Endothelial cell of umbilical vein (primary cell): Measurements from ENCODE around the gene TAB3. TPM values are rescaled to one million over a fixed set of nuclear protein-coding genes. Genes with fewer than 3 reads are reported as not detected.

Experiments
- BruUV-seq: library from RNA; stranded (reverse); fragments of 400-500 nt; replicated peaks from 2 replicates; lab custom pipeline; 2021; lab: Mats Ljungman, UMichigan
- CTCF ChIA-PET: fragments of 300-600, 350-600 bp; sonication (Branson Sonifier 250); formaldehyde crosslinking; loops from one replicate; lab custom pipeline; 2021; ENCODE audit warnings: antibody characterized with exemption, inconsistent platforms; lab: Charles Lee
- POLR2A ChIA-PET: fragments of 300-600, 350-600 bp; sonication (Branson Sonifier 250); formaldehyde crosslinking; loops from one replicate; lab custom pipeline; 2021; ENCODE audit warnings: antibody characterized with exemption, inconsistent platforms; lab: Charles Lee
- DNase-seq: peaks from one replicate; pipeline ENCODE4 v3.0.0-alpha.2; 2011; ENCODE audit warnings: low read depth, low spot score
- FAIRE-seq: peaks from 2 replicates; lab custom pipeline; 2011; peaks lifted over from hg19 to GRCh38; lab: Jason Lieb, UNC
- H2AFZ ChIP-seq: 2 replicates; pipeline ENCODE4 v1.6.0; 2012; ENCODE audit warnings: low read depth, low read length, control low read depth, inconsistent platforms
- H3K27ac ChIP-seq: 2 replicates; pipeline ENCODE4 v1.5.1; 2011; ENCODE audit warnings: low read depth, mild to moderate bottlenecking, control low read depth, low read length, moderate library complexity; ENCODE audit not compliant: insufficient read depth
- H3K27me3 ChIP-seq, 2 experiments: 2 replicates each; pipeline versions ENCODE4 v1.6.0 to v1.6.1; 2011; ENCODE audit warnings: low read length in 2 of 2, mixed read lengths in 1 of 2; ENCODE audit not compliant: control insufficient read depth in 2 of 2, insufficient read depth in 2 of 2
- H3K36me3 ChIP-seq, 2 experiments: 2 replicates in 1 of 2; 3 replicates in 1 of 2; pipeline ENCODE4 v1.5.1; 2011; ENCODE audit warnings: low read length in 2 of 2, mild to moderate bottlenecking in 1 of 2, moderate library complexity in 1 of 2; ENCODE audit not compliant: control insufficient read depth in 2 of 2, insufficient read depth in 2 of 2; ENCODE audit errors: extremely low read depth in 1 of 2
- H3K4me1 ChIP-seq: 3 replicates; pipeline ENCODE4 v1.5.1; 2011; ENCODE audit warnings: mild to moderate bottlenecking, low read length; ENCODE audit not compliant: control insufficient read depth, insufficient read depth; ENCODE audit errors: extremely low read depth
- H3K4me2 ChIP-seq: 2 replicates; pipeline ENCODE4 v1.6.1; 2011; ENCODE audit warnings: low read length, control low read depth, mixed read lengths; ENCODE audit not compliant: insufficient read depth
- H3K4me3 ChIP-seq, 3 experiments: fragments of 200-600 bp in 1 of 3; sonication (generic), shearing (Covaris generic) in 1 of 3; replicated peaks in 1 of 3; 2 replicates each; pipeline ENCODE4 v1.5.1; 2011 to 2016; ENCODE audit warnings: control low read depth in 3 of 3, low read length in 3 of 3, mild to moderate bottlenecking in 2 of 3, inconsistent platforms in 1 of 3, low read depth in 1 of 3, moderate library complexity in 1 of 3; ENCODE audit not compliant: insufficient read depth in 1 of 3
- H3K79me2 ChIP-seq: 2 replicates; pipeline ENCODE4 v1.6.0; 2012; ENCODE audit warnings: low read length, inconsistent platforms; ENCODE audit not compliant: control insufficient read depth, insufficient read depth
- H3K9ac ChIP-seq: replicated peaks from 2 replicates; pipeline ENCODE3; 2011; ENCODE audit warnings: low read length, control low read depth; ENCODE audit not compliant: insufficient read depth; ENCODE audit errors: extremely low read depth
- H3K9me1 ChIP-seq: replicated peaks from 3 replicates; pipeline ENCODE4 v1.6.0; 2011; ENCODE audit warnings: mild to moderate bottlenecking, low read length; ENCODE audit not compliant: control insufficient read depth, insufficient read depth; ENCODE audit errors: extremely low read depth
- H3K9me3 ChIP-seq: replicated peaks from 2 replicates; pipeline ENCODE4 v1.5.1; 2012; ENCODE audit warnings: low read length, inconsistent platforms; ENCODE audit not compliant: control insufficient read depth, insufficient read depth
- H4K20me1 ChIP-seq: replicated peaks from 2 replicates; pipeline ENCODE3; 2011; ENCODE audit warnings: mild to moderate bottlenecking, low read length; ENCODE audit not compliant: control insufficient read depth, insufficient read depth; ENCODE audit errors: extremely low read depth
- CTCF ChIP-seq, 2 donors: IDR thresholded peaks; 1 replicate in 1 of 2; 2 replicates in 1 of 2; pipeline ENCODE4 v1.5.1; 2011; ENCODE audit warnings: low read length in 2 of 2, mild to moderate bottlenecking in 2 of 2, moderate library complexity in 2 of 2, control low read depth in 1 of 2, inconsistent platforms in 1 of 2, low read depth in 1 of 2; ENCODE audit not compliant: insufficient read depth in 1 of 2; ENCODE audit errors: extremely low read depth in 1 of 2
- EZH2 ChIP-seq: IDR thresholded peaks from 2 replicates; pipeline ENCODE4 v1.6.1; 2012; ENCODE audit warnings: borderline replicate concordance, low read depth, mild to moderate bottlenecking, moderate library complexity, low read length, inconsistent platforms; ENCODE audit not compliant: severe bottlenecking
- FOS ChIP-seq: IDR thresholded peaks from 2 replicates; pipeline ENCODE4 v1.6.1; 2011; ENCODE audit warnings: mild to moderate bottlenecking, low read length, moderate library complexity, borderline replicate concordance; ENCODE audit not compliant: insufficient read depth
- GATA2 ChIP-seq: IDR thresholded peaks from 2 replicates; pipeline ENCODE4 v1.7.0; 2011; ENCODE audit warnings: low read depth, mild to moderate bottlenecking, moderate library complexity, mixed read lengths, low read length; ENCODE audit not compliant: insufficient read length, insufficient read depth
- JUN ChIP-seq: IDR thresholded peaks from 2 replicates; pipeline ENCODE4 v1.6.1; 2011; ENCODE audit warnings: borderline replicate concordance, low read depth; ENCODE audit not compliant: insufficient read length, insufficient read depth
- MYC ChIP-seq: IDR thresholded peaks from one replicate; pipeline ENCODE4 v1.6.1; 2011; ENCODE audit warnings: mild to moderate bottlenecking, low read depth, low read length
- POLR2A ChIP-seq: IDR thresholded peaks from 2 replicates; pipeline ENCODE4 v1.6.1; 2012; ENCODE audit warnings: low read depth, mild to moderate bottlenecking, control low read depth, low read length
- POLR2AphosphoS5 ChIP-seq: IDR thresholded peaks from 2 replicates; pipeline ENCODE4 v1.6.1; 2012; ENCODE audit warnings: low read depth, mild to moderate bottlenecking, control low read depth, low read length, moderate library complexity; ENCODE audit not compliant: insufficient read depth
- dilution Hi-C: fragments of 300-500 bp; cut with MboI; formaldehyde crosslinking; loops from one replicate; pipeline ENCODE4 v1.15.0; 2019; ENCODE audit warnings: low sequenced_read_pairs; ENCODE audit not compliant: extremely low pct_ligation_motif_present
- intact Hi-C: fragments of 100-400 bp; cut with micrococcal nuclease; formaldehyde crosslinking; loops from one replicate; pipeline ENCODE4 v1.10.0; 2022
- polyA plus RNA-seq, 4 experiments: library from polyadenylated mRNA; depleted of rRNA in 3 of 4; stranded (reverse) in 3 of 4; unstranded in 1 of 4; fragments of >200 nt; gene quantifications; 2 replicates each; pipeline versions ENCODE4 v1.2.1 to v1.2.3, GENCODE V29; 2011 to 2012; ENCODE audit warnings: missing spikeins in 1 of 4
- total RNA-seq: library from RNA; stranded (reverse); gene quantifications from 2 replicates; pipeline ENCODE4 v1.2.3, GENCODE V29; 2021
- TF ChIP-seq, protein P1 (sequence below): IDR thresholded peaks from 2 replicates; pipeline ENCODE4 v1.6.1; 2011; ENCODE audit not compliant: insufficient read depth, insufficient read length

Gene TAB3
- total and polyA plus RNA-seq, 2 donors (not counting 3 experiments of a cell fraction or from before 2014, with no cell fraction given) = 11.5 to 11.7 TPM

GRCh38 chrX:30806187-30806728 is 82.8 kb downstream of the TAB3 start:
- dilution Hi-C loops = no loop called here
- ChIA-PET POLR2A (no interaction called here), CTCF (no interaction called here)
- no peak for TF ChIP-seq EZH2
- no peak for TF ChIP-seq JUN
- TF ChIP-seq CTCF (IDR thresholded peaks at IDR 0.05; ENCODE audit: extremely low read depth in 1 of 2, insufficient read depth in 1 of 2, low read depth in 1 of 2, low read length in 2 of 2) = no peak
- TF ChIP-seq POLR2AphosphoS5 = no peak
- no peak for TF ChIP-seq GATA2
- TF ChIP-seq POLR2A = no peak
- TF ChIP-seq FOS = no peak
- TF ChIP-seq MYC = no peak
- TF ChIP-seq, protein P1, sequence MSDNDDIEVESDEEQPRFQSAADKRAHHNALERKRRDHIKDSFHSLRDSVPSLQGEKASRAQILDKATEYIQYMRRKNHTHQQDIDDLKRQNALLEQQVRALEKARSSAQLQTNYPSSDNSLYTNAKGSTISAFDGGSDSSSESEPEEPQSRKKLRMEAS = no peak
- no peak overlapping the region for H3K9ac ChIP-seq
- intact Hi-C loops = no loop called here
- no peak for FAIRE-seq
- no peaks in the 10 kb centered on the region for H3K27me3 ChIP-seq
- no peaks in the 10 kb centered on the region for H3K4me1 ChIP-seq
- no peaks in the 10 kb centered on the region for H3K36me3 ChIP-seq
- DNase-seq = no peak
- H3K27ac ChIP-seq = no peak overlapping the region
- H3K79me2 ChIP-seq = no peaks in the 10 kb centered on the region
- H4K20me1 ChIP-seq = no peaks in the 10 kb centered on the region
- no peaks in the 10 kb centered on the region for H3K9me1 ChIP-seq
- H3K4me2 ChIP-seq = no peak overlapping the region
- no peaks in the 10 kb centered on the region for H3K9me3 ChIP-seq
- no peak overlapping the region for H3K4me3 ChIP-seq
- BruUV-seq = no TSS peak
- no peak overlapping the region for H2AFZ ChIP-seq
